KOPT-K1 (cell line): ENCODE measurements around the gene ZNF695.

Source experiments
- H3K27ac ChIP-seq: fragments of 200-600 bp; sonication (generic); 2 replicates; pipeline ENCODE4 v1.5.1; 2016; ENCODE audit warnings: antibody characterized with exemption, mild to moderate bottlenecking, low read depth, low read length; ENCODE audit not compliant: poor library complexity, severe bottlenecking
- H3K36me3 ChIP-seq: fragments of 200-600 bp; sonication (generic); 2 replicates; pipeline ENCODE4 v1.5.1; 2017; ENCODE audit warnings: antibody characterized with exemption, mild to moderate bottlenecking, low read length, moderate library complexity; ENCODE audit not compliant: insufficient read depth
- H3K9me3 ChIP-seq: fragments of 200-600 bp; sonication (generic); 2 replicates; pipeline ENCODE4 v1.5.1; 2017; ENCODE audit warnings: antibody characterized with exemption, low read length, mild to moderate bottlenecking; ENCODE audit not compliant: insufficient read depth, poor library complexity, severe bottlenecking

The ZNF695 gene

DNA sequence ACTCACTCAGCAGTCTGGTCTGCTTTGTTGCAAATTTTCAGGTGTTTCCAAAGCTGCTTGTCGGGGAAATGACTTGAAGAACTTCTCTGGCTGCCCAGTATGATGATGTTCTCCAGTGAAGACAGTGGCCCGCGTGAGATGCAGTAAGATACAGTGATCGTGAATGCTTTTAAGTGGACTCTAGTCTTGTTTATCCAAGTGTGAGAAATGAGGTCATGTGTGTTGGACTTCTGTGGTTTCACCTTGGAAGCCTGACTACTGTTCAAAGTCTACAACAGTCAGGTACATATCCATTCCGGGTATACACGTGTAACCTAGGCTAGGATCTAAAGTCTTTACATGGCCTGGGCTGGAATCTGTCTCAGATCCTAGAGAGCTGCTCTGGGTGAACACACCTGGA lies 29.1 kb downstream of the ZNF695 start:
- Histone ChIP-seq H3K9me3 (peaks cover 97% of the 10 kb centered on the region), H3K36me3 (peaks cover 88% of the 10 kb centered on the region)

GRCh38 chr1:246978281-246978680 lies 29.6 kb downstream of the ZNF695 start:
- Histone ChIP-seq H3K9me3 (peaks cover 97% of the 10 kb centered on the region), H3K27ac (no peak overlapping the region), H3K36me3 (peaks cover 88% of the 10 kb centered on the region)

More for the DNA sequence above, 29.1 kb downstream of the ZNF695 start:
- no peak overlapping the region for H3K27ac ChIP-seq

DNA sequence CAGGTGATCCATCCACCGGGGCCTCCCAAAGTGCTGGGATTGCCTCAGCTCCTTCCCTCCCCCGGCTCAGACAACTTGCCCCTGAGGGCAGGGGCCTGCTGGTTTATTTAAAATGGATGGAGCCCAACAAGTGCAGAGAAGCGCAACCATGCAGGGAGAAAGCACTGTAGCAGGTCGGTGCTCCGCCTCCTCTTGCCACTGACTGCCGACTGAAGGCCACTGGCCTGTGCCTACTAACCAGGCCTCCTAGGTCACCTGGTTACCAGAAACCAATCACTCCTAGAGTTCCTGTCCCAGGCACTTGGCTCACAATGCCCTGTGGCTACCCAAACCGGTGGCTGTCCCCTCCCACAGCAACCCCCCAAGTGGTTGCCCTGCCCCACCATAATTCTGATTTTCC lies 35.9 kb downstream of the ZNF695 start:
- Histone ChIP-seq H3K9me3 (peaks cover 96% of the 10 kb centered on the region), H3K36me3 (peaks cover 46% of the 10 kb centered on the region), H3K27ac (no peak overlapping the region)

- Histone ChIP-seq H3K36me3 (peaks cover 48% of the 10 kb centered on the region), H3K9me3 (peaks cover 98% of the 10 kb centered on the region), H3K27ac (no peak overlapping the region)
Measured at GRCh38 chr1:246971090-246971721, 36.7 kb downstream of the ZNF695 start.

- peaks cover 52% of the 10 kb centered on the region for H3K36me3 ChIP-seq
Measured at GRCh38 chr1:246969621-246970020, 38.2 kb downstream of the ZNF695 start.

GRCh38 chr1:246966502-246966901 lies 41.4 kb downstream of the ZNF695 start:
- peaks cover 65% of the 10 kb centered on the region for H3K36me3 ChIP-seq
- peaks cover 64% of the 10 kb centered on the region for H3K9me3 ChIP-seq
- no peak overlapping the region for H3K27ac ChIP-seq

More at GRCh38 chr1:246969621-246970020, 38.2 kb downstream of the ZNF695 start:
- Histone ChIP-seq H3K9me3 (peaks cover 94% of the 10 kb centered on the region), H3K27ac (no peak overlapping the region)

GRCh38 chr1:246959944-246960693 lies 47.7 kb downstream of the ZNF695 start:
- peaks cover 66% of the 10 kb centered on the region for H3K36me3 ChIP-seq
- H3K9me3 ChIP-seq: peaks cover 11% of the 10 kb centered on the region
- H3K27ac ChIP-seq: no peak overlapping the region

DNA sequence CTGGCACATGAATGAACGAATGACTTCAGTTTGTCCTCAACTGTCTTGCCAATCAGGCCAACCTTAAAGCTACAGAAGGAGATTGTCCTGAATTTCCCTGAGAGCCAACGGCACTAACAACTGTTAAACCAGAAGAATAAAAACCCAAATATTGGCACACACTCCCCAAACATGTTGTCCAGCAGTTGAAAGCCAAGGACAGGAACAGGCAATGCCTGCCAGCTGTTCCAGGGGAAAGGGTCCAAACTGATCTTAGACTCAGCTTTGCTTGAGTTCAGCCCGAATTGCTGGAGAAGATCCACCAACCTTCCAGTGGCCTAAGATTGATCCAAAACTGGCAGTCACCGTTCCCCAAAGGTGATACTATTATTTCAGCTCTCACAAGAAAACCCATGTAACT lies 53.7 kb downstream of the ZNF695 start:
- peaks cover 8% of the 10 kb centered on the region for H3K9me3 ChIP-seq
- H3K27ac ChIP-seq: no peak overlapping the region
- H3K36me3 ChIP-seq: peaks cover 38% of the 10 kb centered on the region

GRCh38 chr1:246951413-246951812 lies 56.4 kb downstream of the ZNF695 start:
- no peaks in the 10 kb centered on the region for H3K9me3 ChIP-seq
- H3K27ac ChIP-seq: no peak overlapping the region

DNA sequence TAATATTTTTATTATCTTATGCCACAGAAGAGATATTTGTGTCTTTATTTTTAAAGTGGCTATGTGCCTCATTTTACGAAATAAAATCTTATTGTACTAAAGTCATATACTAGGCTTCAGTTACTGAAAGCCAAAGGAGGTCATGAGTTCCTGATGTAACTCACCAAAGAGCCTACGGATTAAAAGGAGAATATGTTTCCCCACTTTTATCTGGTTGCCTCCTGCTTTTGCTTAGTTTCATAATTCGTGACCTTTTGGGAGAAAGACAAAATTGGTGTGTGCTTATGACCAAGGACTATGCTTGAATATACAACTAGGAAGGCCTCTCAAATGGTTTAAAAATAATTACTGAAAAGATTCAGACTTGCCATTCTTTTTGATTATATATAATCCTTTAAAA lies 57.9 kb downstream of the ZNF695 start:
- Histone ChIP-seq H3K36me3 (peaks cover 26% of the 10 kb centered on the region), H3K9me3 (no peaks in the 10 kb centered on the region), H3K27ac (no peak overlapping the region)

More at GRCh38 chr1:246951413-246951812, 56.4 kb downstream of the ZNF695 start:
- peaks cover 24% of the 10 kb centered on the region for H3K36me3 ChIP-seq

DNA sequence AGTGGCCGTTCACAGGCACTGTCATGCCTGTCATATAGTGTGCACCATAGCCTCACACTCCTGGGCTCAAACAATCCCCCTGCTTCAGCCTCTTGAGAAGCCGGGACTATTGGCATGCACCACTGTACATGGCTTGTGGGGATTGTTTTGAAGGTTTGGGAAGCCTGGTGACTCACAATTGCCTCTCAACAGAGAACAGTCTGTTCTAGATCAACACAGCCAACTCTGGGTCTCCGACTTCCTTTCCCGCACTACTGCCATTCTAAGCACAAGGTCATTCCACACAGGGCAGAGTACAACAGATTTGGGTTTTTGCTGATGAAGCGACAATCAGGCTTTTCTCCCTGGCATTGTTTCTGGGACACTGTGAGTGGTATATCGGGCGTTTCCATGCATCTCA lies 60.6 kb downstream of the ZNF695 start:
- H3K36me3 ChIP-seq: peaks cover 34% of the 10 kb centered on the region
- no peak overlapping the region for H3K27ac ChIP-seq
- H3K9me3 ChIP-seq: no peaks in the 10 kb centered on the region

- peaks cover 26% of the 10 kb centered on the region for H3K36me3 ChIP-seq
- H3K27ac ChIP-seq: no peak overlapping the region
- no peaks in the 10 kb centered on the region for H3K9me3 ChIP-seq
Measured at GRCh38 chr1:246946366-246946765, 61.5 kb downstream of the ZNF695 start.
